Liver (tissue), 3 donors: ENCODE results near the gene CPEB2.

Experiments used
- EGR1 ChIP-seq, 2 donors: IDR thresholded peaks; 2 replicates each; pipeline ENCODE4 v1.6.1; 2016 to 2018; ENCODE audit warnings: antibody characterized with exemption in 2 of 2, low read depth in 2 of 2
- FOXA1 ChIP-seq: IDR thresholded peaks from 2 replicates; pipeline ENCODE4 v1.6.1; 2016; ENCODE audit warnings: antibody characterized with exemption
- GABPA ChIP-seq, 2 donors: IDR thresholded peaks in 1 of 2; conservative IDR thresholded peaks in 1 of 2; 2 replicates each; pipeline ENCODE4 v1.6.1; 2016; ENCODE audit warnings: antibody characterized with exemption in 2 of 2, mild to moderate bottlenecking in 1 of 2, moderate library complexity in 1 of 2
- HNF4A ChIP-seq, 2 donors: conservative IDR thresholded peaks; 2 replicates each; pipeline ENCODE4 v1.6.1; 2016; ENCODE audit warnings: antibody characterized with exemption in 2 of 2, mild to moderate bottlenecking in 2 of 2
- JUND ChIP-seq, 2 donors: IDR thresholded peaks; 2 replicates each; pipeline ENCODE4 v1.6.1; 2016; ENCODE audit warnings: antibody characterized with exemption in 2 of 2
- RAD21 ChIP-seq, 2 donors: IDR thresholded peaks; 2 replicates each; pipeline ENCODE4 v1.6.1; 2016; ENCODE audit warnings: antibody characterized with exemption in 2 of 2, mild to moderate bottlenecking in 2 of 2
- RXRA ChIP-seq, 2 donors: IDR thresholded peaks; 2 replicates each; pipeline ENCODE4 v1.6.1; 2017 to 2018; ENCODE audit warnings: antibody characterized with exemption in 2 of 2, mild to moderate bottlenecking in 1 of 2
- SP1 ChIP-seq: IDR thresholded peaks from 2 replicates; pipeline ENCODE4 v1.6.1; 2018; ENCODE audit warnings: antibody characterized with exemption, mild to moderate bottlenecking
- TAF1 ChIP-seq: conservative IDR thresholded peaks from 2 replicates; pipeline ENCODE4 v1.6.1; 2016; ENCODE audit warnings: antibody characterized with exemption, mild to moderate bottlenecking
- TF ChIP-seq, protein P1 (sequence below): fragments of 150-350 bp; IDR thresholded peaks from 2 replicates; pipeline ENCODE4 v1.5.1; 2017; ENCODE audit warnings: improper control_type of control experiment, low read depth, low read length; ENCODE audit not compliant: missing input control
- TF ChIP-seq, protein P2 (sequence below): IDR thresholded peaks from 2 replicates; pipeline ENCODE4 v1.6.1; 2016; ENCODE audit warnings: antibody characterized with exemption, mild to moderate bottlenecking
- TF ChIP-seq, protein P3 (sequence below): IDR thresholded peaks from 2 replicates; pipeline ENCODE4 v1.6.1; 2016; ENCODE audit warnings: antibody characterized with exemption
- TF ChIP-seq, protein P4 (sequence below): IDR thresholded peaks from 2 replicates; pipeline ENCODE4 v1.6.1; 2016; ENCODE audit warnings: antibody characterized with exemption
- TF ChIP-seq, protein P5 (sequence below): IDR thresholded peaks from 2 replicates; pipeline ENCODE4 v1.6.1; 2016; ENCODE audit warnings: antibody characterized with exemption
- donor health status: healthy.
- donor health status: healthy.

DNA sequence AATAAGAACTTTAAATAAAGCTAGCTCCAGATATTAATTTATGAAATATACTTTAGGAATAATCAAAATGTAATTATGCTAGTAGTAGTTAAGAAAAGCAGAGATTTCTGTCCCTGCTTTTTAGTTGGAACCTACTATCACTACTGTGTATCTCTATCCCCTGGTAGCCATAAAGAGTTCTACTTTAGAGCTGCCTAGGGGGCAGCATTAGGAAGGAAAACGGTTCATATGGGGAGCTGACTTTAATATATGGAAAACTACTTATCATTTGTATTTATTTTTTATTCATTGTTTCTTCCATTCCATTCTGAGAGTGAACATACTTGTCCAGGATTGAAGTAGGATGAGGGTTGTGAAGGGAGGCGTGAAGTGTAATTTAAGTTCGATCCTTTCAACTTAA is 40.9 kb downstream of the CPEB2 start:
- TF ChIP-seq TAF1 (no peak), RXRA (IDR thresholded peaks at IDR 0.05) (no peak), EGR1 (IDR thresholded peaks at IDR 0.05; ENCODE audit: low read depth in 2 of 2) (no peak), JUND (IDR thresholded peaks at IDR 0.05) (no peak), GABPA (IDR thresholded peaks at IDR 0.05 in 1 of 2, conservative IDR thresholded peaks at IDR 0.05 in 1 of 2) (no peak), HNF4A (conservative IDR thresholded peaks at IDR 0.05) (no peak), SP1 (no peak), RAD21 (IDR thresholded peaks at IDR 0.05) (peak in 1 of 2 donors; percentile 41), FOXA1 (no peak)
- TF ChIP-seq, protein P1, sequence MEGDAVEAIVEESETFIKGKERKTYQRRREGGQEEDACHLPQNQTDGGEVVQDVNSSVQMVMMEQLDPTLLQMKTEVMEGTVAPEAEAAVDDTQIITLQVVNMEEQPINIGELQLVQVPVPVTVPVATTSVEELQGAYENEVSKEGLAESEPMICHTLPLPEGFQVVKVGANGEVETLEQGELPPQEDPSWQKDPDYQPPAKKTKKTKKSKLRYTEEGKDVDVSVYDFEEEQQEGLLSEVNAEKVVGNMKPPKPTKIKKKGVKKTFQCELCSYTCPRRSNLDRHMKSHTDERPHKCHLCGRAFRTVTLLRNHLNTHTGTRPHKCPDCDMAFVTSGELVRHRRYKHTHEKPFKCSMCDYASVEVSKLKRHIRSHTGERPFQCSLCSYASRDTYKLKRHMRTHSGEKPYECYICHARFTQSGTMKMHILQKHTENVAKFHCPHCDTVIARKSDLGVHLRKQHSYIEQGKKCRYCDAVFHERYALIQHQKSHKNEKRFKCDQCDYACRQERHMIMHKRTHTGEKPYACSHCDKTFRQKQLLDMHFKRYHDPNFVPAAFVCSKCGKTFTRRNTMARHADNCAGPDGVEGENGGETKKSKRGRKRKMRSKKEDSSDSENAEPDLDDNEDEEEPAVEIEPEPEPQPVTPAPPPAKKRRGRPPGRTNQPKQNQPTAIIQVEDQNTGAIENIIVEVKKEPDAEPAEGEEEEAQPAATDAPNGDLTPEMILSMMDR, result no peak
- TF ChIP-seq, protein P2, sequence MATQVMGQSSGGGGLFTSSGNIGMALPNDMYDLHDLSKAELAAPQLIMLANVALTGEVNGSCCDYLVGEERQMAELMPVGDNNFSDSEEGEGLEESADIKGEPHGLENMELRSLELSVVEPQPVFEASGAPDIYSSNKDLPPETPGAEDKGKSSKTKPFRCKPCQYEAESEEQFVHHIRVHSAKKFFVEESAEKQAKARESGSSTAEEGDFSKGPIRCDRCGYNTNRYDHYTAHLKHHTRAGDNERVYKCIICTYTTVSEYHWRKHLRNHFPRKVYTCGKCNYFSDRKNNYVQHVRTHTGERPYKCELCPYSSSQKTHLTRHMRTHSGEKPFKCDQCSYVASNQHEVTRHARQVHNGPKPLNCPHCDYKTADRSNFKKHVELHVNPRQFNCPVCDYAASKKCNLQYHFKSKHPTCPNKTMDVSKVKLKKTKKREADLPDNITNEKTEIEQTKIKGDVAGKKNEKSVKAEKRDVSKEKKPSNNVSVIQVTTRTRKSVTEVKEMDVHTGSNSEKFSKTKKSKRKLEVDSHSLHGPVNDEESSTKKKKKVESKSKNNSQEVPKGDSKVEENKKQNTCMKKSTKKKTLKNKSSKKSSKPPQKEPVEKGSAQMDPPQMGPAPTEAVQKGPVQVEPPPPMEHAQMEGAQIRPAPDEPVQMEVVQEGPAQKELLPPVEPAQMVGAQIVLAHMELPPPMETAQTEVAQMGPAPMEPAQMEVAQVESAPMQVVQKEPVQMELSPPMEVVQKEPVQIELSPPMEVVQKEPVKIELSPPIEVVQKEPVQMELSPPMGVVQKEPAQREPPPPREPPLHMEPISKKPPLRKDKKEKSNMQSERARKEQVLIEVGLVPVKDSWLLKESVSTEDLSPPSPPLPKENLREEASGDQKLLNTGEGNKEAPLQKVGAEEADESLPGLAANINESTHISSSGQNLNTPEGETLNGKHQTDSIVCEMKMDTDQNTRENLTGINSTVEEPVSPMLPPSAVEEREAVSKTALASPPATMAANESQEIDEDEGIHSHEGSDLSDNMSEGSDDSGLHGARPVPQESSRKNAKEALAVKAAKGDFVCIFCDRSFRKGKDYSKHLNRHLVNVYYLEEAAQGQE, result no peak
- TF ChIP-seq, protein P3, sequence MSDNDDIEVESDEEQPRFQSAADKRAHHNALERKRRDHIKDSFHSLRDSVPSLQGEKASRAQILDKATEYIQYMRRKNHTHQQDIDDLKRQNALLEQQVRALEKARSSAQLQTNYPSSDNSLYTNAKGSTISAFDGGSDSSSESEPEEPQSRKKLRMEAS, result no peak
- TF ChIP-seq, protein P4, sequence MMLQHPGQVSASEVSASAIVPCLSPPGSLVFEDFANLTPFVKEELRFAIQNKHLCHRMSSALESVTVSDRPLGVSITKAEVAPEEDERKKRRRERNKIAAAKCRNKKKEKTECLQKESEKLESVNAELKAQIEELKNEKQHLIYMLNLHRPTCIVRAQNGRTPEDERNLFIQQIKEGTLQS, result no peak
- TF ChIP-seq, protein P5, sequence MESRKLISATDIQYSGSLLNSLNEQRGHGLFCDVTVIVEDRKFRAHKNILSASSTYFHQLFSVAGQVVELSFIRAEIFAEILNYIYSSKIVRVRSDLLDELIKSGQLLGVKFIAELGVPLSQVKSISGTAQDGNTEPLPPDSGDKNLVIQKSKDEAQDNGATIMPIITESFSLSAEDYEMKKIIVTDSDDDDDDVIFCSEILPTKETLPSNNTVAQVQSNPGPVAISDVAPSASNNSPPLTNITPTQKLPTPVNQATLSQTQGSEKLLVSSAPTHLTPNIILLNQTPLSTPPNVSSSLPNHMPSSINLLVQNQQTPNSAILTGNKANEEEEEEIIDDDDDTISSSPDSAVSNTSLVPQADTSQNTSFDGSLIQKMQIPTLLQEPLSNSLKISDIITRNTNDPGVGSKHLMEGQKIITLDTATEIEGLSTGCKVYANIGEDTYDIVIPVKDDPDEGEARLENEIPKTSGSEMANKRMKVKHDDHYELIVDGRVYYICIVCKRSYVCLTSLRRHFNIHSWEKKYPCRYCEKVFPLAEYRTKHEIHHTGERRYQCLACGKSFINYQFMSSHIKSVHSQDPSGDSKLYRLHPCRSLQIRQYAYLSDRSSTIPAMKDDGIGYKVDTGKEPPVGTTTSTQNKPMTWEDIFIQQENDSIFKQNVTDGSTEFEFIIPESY, result no peak
